CD4-positive, alpha-beta T cell treated with Interferon gamma for 1 hour (primary cell): ENCODE data around the gene GCN1.

Experiments
- DNase-seq: peaks from one replicate; pipeline ENCODE4 v3.0.0-alpha.2; 2020

GCN1 gene

GRCh38 chr12:120116441-120116791, 78.1 kb downstream of the GCN1 start, which contains the start of gene RAB35:
Gene RAB35 (minus strand): TSS chr12:120116753. CDS start chr12:120116650, 103 bp downstream.
- no peak for DNase-seq

GRCh38 chr12:120115692-120116440, 78.6 kb downstream of the GCN1 start:
- DNase-seq, result no peak

- DNase-seq, result no peak
Observed at GRCh38 chr12:120115066-120115465, 79.4 kb downstream of the GCN1 start.

DNA sequence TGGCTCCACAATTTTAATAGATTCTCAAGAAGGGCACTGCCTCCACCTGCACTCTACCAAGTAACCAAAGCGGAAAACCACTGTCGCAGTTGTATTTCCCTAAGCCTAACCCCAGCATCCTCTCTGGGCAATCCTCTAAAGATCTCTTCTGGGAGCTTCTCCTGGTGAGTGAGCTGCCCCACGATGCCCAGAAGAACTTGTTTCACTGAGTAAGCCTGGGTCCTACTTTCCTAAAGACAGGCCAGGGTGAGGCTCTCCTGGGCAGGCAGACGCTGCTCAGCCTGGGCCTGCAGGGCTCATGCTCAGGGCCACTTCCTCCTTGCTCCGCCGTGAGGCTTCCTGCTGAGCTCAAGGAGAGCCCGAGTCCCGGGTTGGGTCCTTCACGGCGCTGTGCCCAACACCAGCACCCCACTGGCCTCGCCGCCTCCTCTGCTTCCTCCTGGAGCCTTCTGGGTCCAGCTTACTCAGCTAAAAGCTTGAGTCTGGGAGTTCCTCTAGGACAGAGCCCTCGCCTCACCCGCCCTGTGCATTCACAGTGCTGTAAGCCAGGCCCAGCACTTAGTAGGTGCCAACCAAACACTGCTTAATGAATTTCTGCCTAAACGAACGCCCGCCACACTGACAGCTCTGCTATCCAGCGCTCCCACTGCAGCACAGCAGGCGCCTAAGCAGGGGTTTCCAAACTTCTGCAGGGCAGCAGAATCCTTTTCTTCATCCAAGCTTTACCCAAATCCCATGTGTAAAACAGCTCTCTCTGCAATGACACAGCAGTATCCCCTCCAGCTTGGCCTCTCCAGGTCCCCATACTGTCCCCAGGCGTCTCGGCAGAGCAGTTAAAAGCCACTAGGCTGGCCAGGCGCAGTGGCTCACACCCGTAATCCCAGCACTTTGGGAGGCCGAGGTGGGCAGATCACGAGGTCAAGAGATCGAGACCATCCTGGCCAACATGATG, 83.7 kb downstream of the GCN1 start:
- DNase-seq, result peak; percentile 65

DNA sequence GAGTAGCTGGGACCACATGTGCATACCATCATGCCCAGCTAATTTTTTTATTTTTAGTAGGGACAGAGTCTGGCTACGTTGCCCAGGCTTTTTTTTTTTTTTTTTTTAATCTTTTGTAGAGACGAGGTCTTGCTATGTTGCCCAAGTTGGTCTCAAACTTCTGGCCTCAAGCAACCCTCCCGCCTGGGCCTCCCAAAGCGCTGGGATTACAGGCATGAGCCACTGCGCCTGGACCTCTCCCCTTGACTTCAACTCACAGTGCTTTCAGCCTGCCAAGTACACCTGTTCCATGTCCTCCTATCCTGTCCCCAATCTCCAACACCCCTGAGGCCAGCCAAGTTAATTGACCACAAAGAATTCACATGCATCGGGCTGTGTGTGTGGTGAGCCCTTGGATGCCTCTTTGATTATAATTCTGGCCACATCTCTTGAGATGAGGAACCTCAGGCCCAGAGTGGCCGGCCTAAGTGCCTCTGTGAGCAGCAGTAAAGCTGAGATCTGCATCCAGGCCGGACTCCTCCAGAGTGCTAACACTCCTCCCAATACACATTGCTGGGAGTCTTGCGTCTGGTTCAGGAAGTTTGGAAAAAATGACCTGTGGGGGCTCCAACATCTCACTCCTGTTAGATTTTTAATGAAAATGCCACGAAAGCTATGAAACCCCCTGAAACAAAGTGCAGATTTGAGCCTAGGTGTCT, 84.8 kb downstream of the GCN1 start:
- DNase-seq, result no peak

DNA sequence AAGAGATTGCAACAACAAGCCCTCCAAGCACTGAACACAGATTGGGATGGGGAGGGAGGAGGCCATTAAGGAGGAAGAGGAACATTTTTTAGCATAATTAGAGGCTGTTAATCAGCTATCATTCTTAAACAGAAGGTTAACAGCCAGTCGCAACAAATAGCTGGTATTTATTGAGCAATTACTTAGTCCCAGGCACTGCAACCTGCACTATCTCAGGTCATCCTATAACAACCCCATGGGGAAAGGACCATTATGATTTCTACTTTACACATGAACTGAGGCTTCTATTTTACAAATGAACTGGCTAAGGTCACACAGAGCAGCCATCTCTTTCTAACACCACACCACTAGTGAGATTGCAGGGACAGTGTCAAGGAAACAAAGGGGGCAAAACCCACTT, 88.4 kb downstream of the GCN1 start:
- no peak for DNase-seq

DNA sequence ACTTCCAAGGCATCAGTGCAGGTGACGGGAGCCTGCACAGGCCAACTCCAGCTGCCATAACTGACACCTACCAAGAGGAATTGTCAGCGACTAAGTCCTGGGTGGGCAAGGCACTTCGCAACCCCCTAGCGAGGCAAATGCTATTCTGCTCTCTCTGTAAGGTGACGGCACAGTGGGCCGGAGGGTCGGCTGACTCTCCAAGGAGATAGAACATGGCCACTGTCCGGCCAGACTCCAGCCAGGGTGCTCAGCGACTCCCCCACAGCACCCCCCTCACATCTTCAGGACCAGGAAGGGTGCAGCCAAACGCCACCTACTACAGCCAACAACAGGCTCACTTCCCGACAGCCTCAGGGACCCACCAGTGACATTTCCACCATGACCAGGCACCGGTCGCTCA, 91.1 kb downstream of the GCN1 start:
- DNase-seq, result no peak

DNA sequence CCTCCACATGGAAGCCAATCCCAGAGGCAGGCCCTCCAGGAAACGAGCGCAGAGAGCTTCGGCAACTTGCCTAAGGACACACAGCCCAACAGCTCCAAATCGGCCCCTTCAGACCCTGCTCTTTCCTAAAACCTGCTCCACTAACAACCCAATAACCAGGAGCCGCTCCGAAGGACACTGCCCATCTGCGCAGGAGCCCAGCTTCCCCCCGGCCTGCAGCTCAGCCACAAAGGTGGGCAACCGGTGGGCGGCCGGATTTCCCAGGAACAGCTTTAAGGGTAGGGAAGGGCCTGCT, 91.5 kb downstream of the GCN1 start:
- DNase-seq, result no peak

DNA sequence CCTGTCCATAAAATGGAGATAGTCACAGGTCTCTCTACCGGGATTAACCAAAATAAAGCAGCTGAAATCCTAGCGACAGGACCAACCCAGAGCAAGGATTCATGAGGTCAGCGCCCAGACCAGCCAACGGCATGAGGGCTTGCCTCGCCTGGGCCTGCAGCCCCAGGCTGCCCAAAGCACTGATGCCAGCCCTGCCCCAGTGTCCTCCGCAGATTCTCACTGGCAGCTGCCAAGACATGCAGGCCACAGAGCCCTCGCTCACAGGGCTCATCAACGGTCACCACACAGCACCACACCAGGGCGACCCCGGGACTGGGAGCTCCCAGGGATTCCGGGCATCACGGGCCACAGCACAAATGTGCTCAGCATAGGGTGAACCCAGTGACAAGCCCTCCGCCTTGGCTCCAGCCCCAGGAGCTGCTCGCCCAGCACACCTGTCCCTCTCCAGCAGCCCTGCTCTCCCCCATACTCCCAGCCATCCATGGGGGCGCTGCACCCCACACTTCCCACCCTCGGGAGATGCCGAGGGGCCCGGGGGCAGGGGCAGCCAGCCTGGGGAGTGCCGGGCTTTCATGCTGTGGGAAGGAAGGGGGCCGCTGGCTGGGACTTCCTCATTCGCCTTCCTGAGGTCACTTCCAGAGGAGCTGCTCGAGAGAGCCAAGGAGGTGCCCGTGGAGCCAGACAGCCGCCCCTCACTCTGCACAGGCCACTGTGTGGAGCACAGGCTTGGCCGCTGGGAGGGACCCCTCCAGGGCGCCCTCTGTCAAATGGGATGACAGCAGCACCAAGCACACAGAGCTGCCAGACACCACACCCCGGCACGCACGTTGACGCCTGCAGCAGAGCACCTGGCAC, 92.1 kb downstream of the GCN1 start:
- DNase-seq, result no peak

DNA sequence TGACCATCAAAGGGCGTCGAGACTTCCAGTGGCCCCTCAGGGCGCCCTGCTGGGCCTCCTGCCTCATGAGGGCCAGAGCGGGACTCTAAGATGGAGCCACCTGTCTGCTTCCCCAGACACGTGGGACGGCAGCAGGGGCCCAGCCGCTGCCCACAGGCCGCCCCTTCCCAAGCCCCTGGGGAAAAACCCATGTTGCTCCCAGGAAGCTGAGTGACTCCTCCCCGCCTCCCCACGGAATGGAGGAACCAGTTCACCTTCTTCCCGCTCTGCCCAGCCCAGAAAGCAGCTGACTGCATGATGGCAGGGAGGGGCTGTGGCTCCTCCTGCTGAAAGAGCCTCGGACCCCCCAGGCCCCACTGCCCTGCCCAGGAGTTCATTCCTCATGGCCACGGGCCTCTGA, 92.9 kb downstream of the GCN1 start:
- no peak for DNase-seq

DNA sequence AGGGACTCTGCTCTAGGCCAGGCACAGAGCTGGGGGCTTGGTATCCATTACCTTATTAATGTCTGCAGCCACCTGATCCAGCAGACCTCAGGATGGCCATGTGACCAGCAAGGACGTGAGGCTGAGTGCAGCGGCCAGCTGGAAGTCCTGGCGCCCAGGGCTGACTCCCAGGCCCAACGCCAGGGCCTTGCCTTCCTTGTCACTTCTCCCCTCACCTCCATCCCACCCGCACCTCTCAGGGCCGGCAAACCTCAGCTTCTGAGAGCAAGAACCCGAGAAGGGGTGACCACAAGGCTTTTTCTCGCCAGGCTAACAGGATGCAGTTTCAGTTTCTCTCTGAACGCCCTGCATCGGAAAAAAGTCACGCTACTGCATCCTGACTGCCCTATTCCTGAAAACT, 93.3 kb downstream of the GCN1 start:
- DNase-seq, result no peak

DNA sequence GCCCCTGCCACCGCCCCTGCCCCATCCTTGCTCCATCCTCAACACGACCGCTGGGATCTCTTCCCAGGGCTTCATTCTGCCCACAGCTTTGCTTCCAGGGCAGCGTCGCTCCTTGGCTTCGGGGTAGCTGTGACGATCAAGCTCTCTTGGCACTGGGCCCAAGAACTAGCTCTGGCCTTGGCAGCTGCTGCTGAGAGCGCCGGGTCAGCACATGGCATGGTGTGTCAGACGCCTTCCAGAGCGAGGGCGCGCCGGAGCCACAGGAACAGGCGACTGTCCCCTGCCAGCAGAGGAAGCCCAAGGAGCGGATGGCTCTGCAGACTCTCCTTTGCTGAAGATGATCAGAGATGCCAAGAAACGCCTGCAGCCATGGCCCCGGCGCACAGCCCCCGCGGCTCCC, 93.9 kb downstream of the GCN1 start:
- DNase-seq, result no peak

DNA sequence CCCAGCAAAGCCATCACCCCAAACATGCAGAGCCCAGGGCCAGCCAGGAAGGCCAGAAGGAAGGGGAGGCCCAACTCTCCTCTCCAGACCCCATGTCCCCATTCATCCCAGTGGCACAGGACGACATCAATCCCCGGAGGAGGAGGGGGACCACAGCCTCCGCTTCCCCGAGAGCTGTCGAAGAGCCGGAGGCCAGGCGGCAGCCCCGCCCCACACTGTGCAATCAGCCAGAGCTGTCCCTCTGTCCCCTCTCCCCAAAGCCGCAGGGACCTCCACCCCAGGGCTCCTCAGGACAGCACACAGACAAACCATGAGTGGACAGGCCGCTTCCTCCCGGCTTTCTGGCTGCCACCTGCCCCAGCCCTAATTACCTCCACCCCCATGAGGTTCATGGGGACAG, 94.8 kb downstream of the GCN1 start:
- no peak for DNase-seq

- no peak for DNase-seq
Observed at GRCh38 chr12:120098756-120099470, 95.6 kb downstream of the GCN1 start.

- no peak for DNase-seq
Observed at GRCh38 chr12:120096671-120097202, 97.8 kb downstream of the GCN1 start.

DNA sequence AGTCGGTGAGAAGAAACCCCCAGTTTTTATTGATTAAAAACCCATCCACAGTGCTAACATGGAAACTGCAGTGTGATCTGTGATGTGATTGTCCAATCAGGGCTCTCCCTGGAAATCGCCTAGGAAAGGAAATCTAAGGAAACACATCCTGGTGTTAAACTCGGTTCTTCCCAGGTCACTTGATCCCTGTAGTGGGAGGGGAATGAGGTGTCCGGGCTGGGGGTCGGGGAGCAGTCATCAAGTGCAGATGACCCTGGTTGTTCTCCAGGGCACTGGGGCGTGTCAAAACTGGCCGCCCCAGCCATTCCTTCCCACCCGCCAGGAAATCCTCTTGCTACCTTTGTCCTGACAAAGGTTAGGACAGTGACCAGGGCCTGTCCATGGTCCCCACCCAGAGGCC, 98.8 kb downstream of the GCN1 start:
- DNase-seq, result no peak

GRCh38 chr12:120095331-120095730, 99.2 kb downstream of the GCN1 start:
- DNase-seq, result no peak

DNA sequence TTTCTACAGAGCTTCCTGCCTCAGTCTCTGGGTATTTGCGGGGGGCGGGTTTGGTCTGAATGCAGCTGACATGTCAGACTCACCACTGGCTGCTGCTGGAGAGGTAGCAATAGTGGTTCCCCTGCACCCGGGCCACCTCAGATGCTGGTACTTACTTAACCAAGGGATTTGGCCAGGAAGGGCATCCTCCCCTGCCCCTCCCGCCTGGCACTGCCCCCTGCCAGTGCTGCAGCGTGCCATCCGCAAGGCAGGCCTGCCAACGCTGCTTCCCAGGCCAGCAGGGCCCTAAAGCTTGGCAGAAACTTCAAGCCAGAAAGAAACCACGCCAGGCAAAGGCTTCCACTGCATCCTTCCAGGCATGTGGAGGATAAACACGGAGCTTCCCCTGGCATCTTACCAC, 100.0 kb downstream of the GCN1 start:
- no peak for DNase-seq

DNA sequence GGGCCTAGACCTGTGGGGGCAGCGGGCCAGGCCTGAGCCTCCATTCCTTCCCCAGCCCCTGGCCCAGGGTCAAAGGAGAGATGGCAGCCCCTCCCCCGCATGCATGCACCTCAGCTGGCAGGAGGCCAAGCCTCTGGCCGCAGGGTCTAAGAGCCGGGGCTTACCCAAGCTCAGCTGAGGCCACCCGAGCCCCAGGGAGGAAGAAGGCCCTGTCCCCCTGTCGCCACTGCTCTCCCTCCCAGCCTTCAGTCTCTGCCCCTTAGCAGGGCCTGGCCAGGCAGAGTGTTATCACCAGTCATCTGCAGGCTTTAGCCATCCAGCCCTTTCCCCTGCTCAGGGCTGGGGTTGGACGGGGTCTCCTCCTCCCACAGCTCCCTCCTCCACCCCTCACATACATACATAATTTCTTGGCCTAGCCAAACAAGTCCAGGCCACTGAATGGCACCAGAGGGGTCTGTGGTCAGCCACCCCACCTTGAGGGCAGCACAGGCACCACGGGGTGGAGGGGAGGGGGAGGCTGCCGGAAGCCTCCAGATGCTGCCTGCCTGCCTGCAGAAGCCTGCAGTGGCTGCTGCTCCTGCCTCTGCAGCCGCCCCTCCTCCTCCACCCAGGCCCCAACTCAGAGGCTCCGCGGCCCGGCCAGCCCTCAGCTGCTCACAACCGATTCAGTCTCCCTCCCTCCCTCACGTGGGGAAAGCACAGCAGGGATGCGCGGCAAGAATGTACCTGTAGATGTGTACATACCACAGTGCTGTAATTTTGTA, 100.7 kb downstream of the GCN1 start:
- DNase-seq, result no peak

- no peak for DNase-seq
Observed at GRCh38 chr12:120093336-120093591, 101.3 kb downstream of the GCN1 start.
